GM21717 (cell line): ENCODE results near the gene ZNF48.

Experiments
- ATAC-seq: cut with Tn5 transposase; IDR thresholded peaks from one replicate; pipeline ENCODE4 v1.9.1; 2021; ENCODE audit warnings: mild to moderate bottlenecking, moderate library complexity; ENCODE audit not compliant: unreplicated experiment

ZNF48 gene

GRCh38 chr16:30434852-30435251, 39.6 kb downstream of the ZNF48 start:
- ATAC-seq = no peak

GRCh38 chr16:30437511-30438046, 42.4 kb downstream of the ZNF48 start:
- no peak for ATAC-seq

GRCh38 chr16:30438835-30439234, 43.6 kb downstream of the ZNF48 start:
- ATAC-seq = no peak

GRCh38 chr16:30439720-30440348, 44.6 kb downstream of the ZNF48 start:
- ATAC-seq = no peak

- ATAC-seq = no peak
Measured at GRCh38 chr16:30443631-30444030, 48.4 kb downstream of the ZNF48 start.

GRCh38 chr16:30444231-30445148, 49.3 kb downstream of the ZNF48 start:
- ATAC-seq = no peak

- peak; percentile 22 for ATAC-seq
Measured at GRCh38 chr16:30445149-30445407, 49.9 kb downstream of the ZNF48 start.

- ATAC-seq = peak; percentile 73
Measured at GRCh38 chr16:30445408-30446202, 50.4 kb downstream of the ZNF48 start, which contains the start of gene SEPHS2. Gene SEPHS2 (minus strand): TSS chr16:30445874. CDS start chr16:30445727, 147 bp downstream.

GRCh38 chr16:30446203-30446595, 51.0 kb downstream of the ZNF48 start:
- ATAC-seq = no peak

- no peak for ATAC-seq
Measured at GRCh38 chr16:30447512-30448226, 52.4 kb downstream of the ZNF48 start.

- ATAC-seq = no peak
Measured at GRCh38 chr16:30449116-30449435, 53.9 kb downstream of the ZNF48 start.
